HAP-1 (cell line): ENCODE measurements around the gene CCT6B.
"Not testable (repeated sequence)": the region's sequence is repeated elsewhere in the genome, so short reads cannot be mapped to it uniquely, and the experiment has no call there.

Experiments used
- DNase-seq, 2 experiments: peaks; one replicate each; pipeline ENCODE4 v3.0.0-alpha.2; 2016 to 2020; ENCODE audit warnings: low spot score in 2 of 2
- H3K27me3 ChIP-seq: fragments of 250-450 bp; sonication (Bioruptor Pico); 2 replicates; pipeline ENCODE4 v1.5.1; 2020; ENCODE audit warnings: low read depth, mild to moderate bottlenecking, moderate library complexity
- H3K36me3 ChIP-seq: fragments of 250-450 bp; sonication (Bioruptor Pico); replicated peaks from 2 replicates; pipeline ENCODE4 v1.5.1; 2020; ENCODE audit warnings: mild to moderate bottlenecking
- H3K4me1 ChIP-seq: fragments of 250-450 bp; sonication (Bioruptor Pico); 2 replicates; pipeline ENCODE4 v1.5.1; 2020; ENCODE audit warnings: mild to moderate bottlenecking
- H3K4me3 ChIP-seq: fragments of 250-450 bp; sonication (Bioruptor Pico); 2 replicates; pipeline ENCODE4 v1.5.1; 2020; ENCODE audit warnings: mild to moderate bottlenecking, moderate library complexity
- H3K9me3 ChIP-seq: fragments of 250-450 bp; sonication (Bioruptor Pico); 2 replicates; pipeline ENCODE4 v1.5.1; 2020; ENCODE audit warnings: mild to moderate bottlenecking, moderate library complexity
- in situ Hi-C: fragments of 300-500 bp; cut with MboI; formaldehyde crosslinking; loops from 3 replicates; pipeline ENCODE4 v1.14.3; 2020; ENCODE audit warnings: low sequenced_read_pairs, inconsistent platforms, mixed read lengths

The CCT6B gene

GRCh38 chr17:34958438-34958837, 2.8 kb downstream of the CCT6B start:
- Histone ChIP-seq H3K27me3 (peaks cover 16% of the 10 kb centered on the region), H3K36me3 (peaks cover 5% of the 10 kb centered on the region), H3K4me1 (peaks cover 16% of the 10 kb centered on the region), H3K4me3 (no peak overlapping the region), H3K9me3 (no peaks in the 10 kb centered on the region)
- DNase-seq, result no peak
- in situ Hi-C loops, result no loop called here

GRCh38 chr17:34950780-34951179, 10.5 kb downstream of the CCT6B start:
- in situ Hi-C loops, result not testable (repeated sequence)

DNA sequence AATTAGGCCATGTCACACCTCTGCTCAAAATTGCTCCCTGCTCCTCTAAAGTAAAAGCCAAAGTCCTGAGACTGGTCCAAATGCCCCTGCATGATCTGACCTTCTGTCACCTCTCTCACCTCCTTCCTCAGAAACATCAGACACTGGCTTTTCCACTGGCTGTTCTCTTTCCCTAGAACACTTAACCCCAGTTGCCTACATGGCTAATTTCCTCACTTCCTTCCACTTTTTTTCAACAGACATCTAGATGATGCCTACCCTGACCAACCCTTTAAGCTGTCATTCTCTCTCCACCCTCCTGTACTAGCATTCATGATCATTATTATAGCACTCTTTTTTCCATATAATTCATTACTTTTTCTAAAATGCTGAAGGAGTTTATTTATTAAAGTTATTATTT, 31.0 kb downstream of the CCT6B start:
- Histone ChIP-seq H3K36me3 (no peaks in the 10 kb centered on the region), H3K9me3 (no peaks in the 10 kb centered on the region), H3K4me1 (no peaks in the 10 kb centered on the region), H3K4me3 (no peak overlapping the region), H3K27me3 (peaks cover 8% of the 10 kb centered on the region)
- DNase-seq, result no peak
- in situ Hi-C loops, result no loop called here

More at GRCh38 chr17:34950780-34951179, 10.5 kb downstream of the CCT6B start:
- not testable (repeated sequence) for H3K9me3 ChIP-seq, H3K36me3 ChIP-seq, DNase-seq, H3K4me1 ChIP-seq, H3K4me3 ChIP-seq
- peaks cover 43% of the 10 kb centered on the region for H3K27me3 ChIP-seq

- in situ Hi-C loops, result no loop called here
- no peaks in the 10 kb centered on the region for H3K36me3 ChIP-seq
- no peaks in the 10 kb centered on the region for H3K9me3 ChIP-seq
- no peak for DNase-seq
- H3K4me1 ChIP-seq, result no peaks in the 10 kb centered on the region
- no peak overlapping the region for H3K4me3 ChIP-seq
- H3K27me3 ChIP-seq, result no peaks in the 10 kb centered on the region
Observed at GRCh38 chr17:34926661-34927060, 34.6 kb downstream of the CCT6B start.

- Histone ChIP-seq H3K4me3 (no peak overlapping the region), H3K27me3 (no peaks in the 10 kb centered on the region), H3K36me3 (no peaks in the 10 kb centered on the region), H3K9me3 (no peaks in the 10 kb centered on the region), H3K4me1 (no peaks in the 10 kb centered on the region)
- DNase-seq, result no peak
- in situ Hi-C loops, result no loop called here
Observed at GRCh38 chr17:34920676-34921075, 40.6 kb downstream of the CCT6B start.

GRCh38 chr17:34917381-34917780, 43.9 kb downstream of the CCT6B start:
- in situ Hi-C loops, result no loop called here
- Histone ChIP-seq H3K36me3 (no peaks in the 10 kb centered on the region), H3K4me1 (no peaks in the 10 kb centered on the region), H3K9me3 (no peaks in the 10 kb centered on the region; the same call in 1 of the 2 replicates), H3K27me3 (no peaks in the 10 kb centered on the region), H3K4me3 (no peak overlapping the region)
- no peak for DNase-seq

DNA sequence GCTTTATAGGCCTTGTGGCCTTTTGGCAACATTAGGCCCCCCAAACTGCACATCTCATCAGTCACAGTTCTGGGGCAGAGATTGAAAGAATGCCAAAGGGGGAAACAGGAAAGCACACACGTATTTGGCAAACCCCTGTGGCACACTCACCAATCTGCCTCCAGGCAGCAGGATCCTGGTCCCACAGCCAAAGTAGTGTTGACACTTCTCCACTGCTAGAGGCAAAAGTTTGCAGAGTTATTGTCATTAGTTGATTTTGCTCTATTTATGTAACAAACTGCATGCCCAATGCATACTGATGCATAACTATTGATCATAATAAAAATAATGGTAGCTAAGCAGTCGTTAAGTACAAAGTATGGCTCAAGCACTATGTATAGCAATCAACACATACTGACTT, 45.1 kb downstream of the CCT6B start:
- no peaks in the 10 kb centered on the region for H3K27me3 ChIP-seq
- H3K4me3 ChIP-seq, result no peak overlapping the region
- H3K9me3 ChIP-seq, result no peaks in the 10 kb centered on the region; the same call in 1 of the 2 replicates
- no peaks in the 10 kb centered on the region for H3K36me3 ChIP-seq
- no peaks in the 10 kb centered on the region for H3K4me1 ChIP-seq
- DNase-seq, result no peak
- in situ Hi-C loops, result no loop called here

DNA sequence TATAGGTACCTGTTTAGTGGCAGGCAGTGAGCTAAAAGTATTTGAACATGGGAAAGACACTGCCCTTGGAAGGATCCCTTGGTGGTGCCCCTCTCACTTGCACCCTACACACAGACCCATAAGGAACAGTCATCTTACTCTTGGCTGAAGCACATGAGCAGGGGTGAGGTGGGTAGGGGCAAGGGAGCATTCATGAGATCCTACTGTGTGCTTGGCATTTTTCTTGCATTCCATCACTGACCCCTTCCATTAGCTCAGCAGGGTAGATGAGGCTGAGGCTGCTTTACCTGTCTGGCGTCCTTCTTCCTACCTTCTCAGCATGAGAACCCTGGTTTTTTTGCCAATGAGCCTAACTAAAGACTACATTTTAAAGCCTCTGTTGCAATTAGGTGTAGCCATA, 48.3 kb downstream of the CCT6B start:
- H3K4me3 ChIP-seq, result no peak overlapping the region
- no peak for DNase-seq
- no peaks in the 10 kb centered on the region for H3K36me3 ChIP-seq
- no peaks in the 10 kb centered on the region; the same call in 1 of the 2 replicates for H3K9me3 ChIP-seq
- no peaks in the 10 kb centered on the region for H3K27me3 ChIP-seq
- no peaks in the 10 kb centered on the region for H3K4me1 ChIP-seq
- in situ Hi-C loops, result no loop called here

DNA sequence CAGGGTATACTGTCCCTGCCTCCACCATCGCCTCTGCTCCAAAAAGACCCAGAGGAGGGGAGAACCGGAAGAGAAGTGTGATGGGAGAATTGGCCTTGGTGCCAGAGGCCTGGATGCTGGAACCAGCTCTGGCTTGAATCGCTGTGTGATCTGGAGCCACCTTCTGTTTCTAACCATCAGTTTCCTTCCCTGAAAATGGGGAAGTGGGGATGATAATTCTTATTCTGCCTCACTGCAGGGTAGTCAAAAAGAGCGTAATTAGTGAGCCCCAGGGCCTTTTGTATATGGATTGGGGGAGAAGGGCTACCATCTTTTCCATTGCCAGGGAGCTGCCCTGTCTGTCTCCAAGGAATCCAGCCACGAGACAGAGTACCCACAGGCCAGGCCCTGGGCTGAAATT, 52.2 kb downstream of the CCT6B start:
- in situ Hi-C loops, result no loop called here
- Histone ChIP-seq H3K9me3 (no peaks in the 10 kb centered on the region), H3K4me1 (no peaks in the 10 kb centered on the region), H3K36me3 (no peaks in the 10 kb centered on the region), H3K4me3 (no peak overlapping the region), H3K27me3 (peaks cover 6% of the 10 kb centered on the region; the same call in 1 of the 2 replicates)
- no peak for DNase-seq

DNA sequence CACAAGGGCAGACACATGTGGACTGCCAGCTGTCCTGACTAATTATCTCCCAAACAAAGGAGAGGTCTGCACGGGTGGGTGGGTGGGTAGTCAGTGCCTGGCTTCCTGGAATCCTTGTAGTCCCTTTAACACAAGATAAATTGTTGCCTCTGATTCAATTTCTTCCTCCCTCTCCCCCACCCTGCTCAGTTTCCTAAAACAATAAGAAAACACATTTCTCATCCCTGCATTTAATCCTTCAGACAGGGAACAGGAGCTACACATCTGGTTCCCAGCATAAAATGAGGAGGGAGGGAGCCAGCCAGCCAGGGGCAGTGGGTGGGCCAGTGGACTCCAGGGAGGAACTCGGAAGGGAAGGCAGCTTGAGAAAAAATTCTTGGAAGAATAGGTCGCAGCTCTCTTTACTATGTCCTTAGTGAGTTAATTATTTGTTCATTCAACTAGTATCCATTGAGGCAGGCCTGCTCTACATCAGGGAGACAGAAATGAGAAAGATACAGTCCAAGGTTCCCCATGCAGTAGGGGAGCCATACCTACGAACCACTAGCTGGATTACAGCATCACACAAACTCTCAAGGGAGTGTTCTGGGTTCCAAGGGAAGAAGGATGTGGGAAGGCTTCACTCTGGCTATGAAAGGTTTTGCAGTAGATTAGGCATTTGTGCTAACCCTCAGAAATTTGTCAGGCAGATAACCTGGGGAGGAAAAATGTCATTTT, 58.3 kb downstream of the CCT6B start:
- Histone ChIP-seq H3K4me3 (no peak overlapping the region), H3K4me1 (no peaks in the 10 kb centered on the region), H3K36me3 (no peaks in the 10 kb centered on the region), H3K9me3 (no peaks in the 10 kb centered on the region), H3K27me3 (peaks cover 9% of the 10 kb centered on the region)
- in situ Hi-C loops, result no loop called here
- no peak for DNase-seq

DNA sequence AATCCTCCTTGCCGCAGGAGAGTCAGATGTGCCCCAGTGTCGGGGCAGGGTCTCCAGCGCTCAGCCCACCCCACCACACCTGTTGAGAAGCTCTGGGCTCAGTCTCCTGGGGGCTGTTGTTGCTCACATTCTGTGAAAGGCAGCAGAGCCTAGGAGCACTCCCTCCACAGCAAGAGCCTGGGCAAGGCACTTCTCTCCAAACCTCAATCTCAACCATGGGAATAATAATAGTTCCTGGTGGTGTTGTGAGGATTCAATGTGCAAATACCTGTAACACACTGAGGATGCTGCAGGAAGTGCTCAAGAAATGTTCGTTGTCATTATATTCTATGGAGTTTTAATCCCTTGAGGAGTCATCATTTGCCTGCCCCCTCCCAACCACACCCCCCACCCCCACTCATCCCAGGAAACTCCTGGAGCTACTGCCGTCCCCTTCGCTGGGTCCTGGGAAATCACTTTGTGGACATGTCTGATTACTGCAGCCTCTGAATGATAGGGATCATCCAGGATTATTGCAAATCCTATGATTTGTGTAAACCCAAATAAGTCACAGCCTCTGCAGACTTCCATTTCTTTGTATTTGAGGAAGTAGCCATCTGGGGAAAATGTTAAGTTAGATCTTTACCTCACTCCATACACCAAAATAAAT, 61.5 kb downstream of the CCT6B start:
- in situ Hi-C loops, result loop anchor here (10.0 kb wide), 1 partner anchor 475 kb away; no protein-coding TSS in a partner anchor
- no peak for DNase-seq
- peaks cover 3% of the 10 kb centered on the region for H3K27me3 ChIP-seq

GRCh38 chr17:34895383-34895782, 65.9 kb downstream of the CCT6B start:
- Histone ChIP-seq H3K4me3 (no peak overlapping the region), H3K4me1 (no peaks in the 10 kb centered on the region), H3K27me3 (peaks cover 4% of the 10 kb centered on the region), H3K9me3 (no peaks in the 10 kb centered on the region), H3K36me3 (no peaks in the 10 kb centered on the region)
- DNase-seq, result no peak
- in situ Hi-C loops, result loop anchor here (10.0 kb wide), 1 partner anchor 471 kb away; no protein-coding TSS in a partner anchor

More for the DNA sequence above, 61.5 kb downstream of the CCT6B start:
- Histone ChIP-seq H3K4me3 (no peak overlapping the region), H3K4me1 (no peaks in the 10 kb centered on the region), H3K36me3 (no peaks in the 10 kb centered on the region), H3K9me3 (no peaks in the 10 kb centered on the region)

DNA sequence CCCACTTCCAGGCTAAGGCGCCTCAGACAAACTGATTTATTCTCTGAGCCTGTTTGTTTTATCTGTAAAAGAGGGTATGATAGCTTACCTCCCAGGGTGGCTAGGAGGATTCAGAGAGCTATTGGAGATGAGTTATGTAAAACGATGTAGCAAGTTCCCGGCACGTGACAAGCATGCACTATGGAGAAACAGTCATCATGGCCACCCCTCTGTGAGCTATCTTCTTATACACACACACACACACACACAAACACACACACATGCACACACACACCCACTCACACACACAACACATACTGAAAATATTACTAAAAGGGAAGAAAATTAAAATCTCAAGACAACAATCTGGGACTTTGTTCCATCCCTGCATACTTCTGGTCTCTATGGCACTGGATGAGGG, 66.3 kb downstream of the CCT6B start:
- in situ Hi-C loops, result loop anchor here (10.0 kb wide), 1 partner anchor 470 kb away; no protein-coding TSS in a partner anchor

More for the DNA sequence above, 66.3 kb downstream of the CCT6B start:
- Histone ChIP-seq H3K4me3 (no peak overlapping the region), H3K36me3 (no peaks in the 10 kb centered on the region), H3K4me1 (no peaks in the 10 kb centered on the region), H3K9me3 (no peaks in the 10 kb centered on the region), H3K27me3 (peaks cover 4% of the 10 kb centered on the region)
- no peak for DNase-seq
